ENCODE measurements around the gene CACNA1E.
"Not testable (repeated sequence)": the region's sequence is repeated elsewhere in the genome, so short reads cannot be mapped to it uniquely, and the experiment has no call there.

The CACNA1E gene

GRCh38 chr1:181542406-181542805, 59.1 kb downstream of the CACNA1E start:
- no CpG with 5 or more reads among the region's 4 CpGs for WGBS, 2 donors (ENCODE audit: extremely low coverage in 2 of 2, insufficient read length in 2 of 2, insufficient replicate concordance in 1 of 2)
- H2BK12ac ChIP-seq (ENCODE audit: low read length); H2AK5ac ChIP-seq (ENCODE audit: low read depth, low read length); H2BK120ac ChIP-seq (ENCODE audit: low read depth, low read length); H3K18ac ChIP-seq (ENCODE audit: low read length); H4K91ac ChIP-seq (ENCODE audit: low read depth, low read length, poor library complexity); H3K4me1 ChIP-seq (ENCODE audit: control insufficient read depth in 2 of 2, insufficient read depth in 1 of 2, low read depth in 1 of 2, low read length in 2 of 2); H2AFZ ChIP-seq (ENCODE audit: low read length); H3K79me1 ChIP-seq (ENCODE audit: low read depth, low read length); DNase-seq (ENCODE audit: low spot score); H3K23ac ChIP-seq (ENCODE audit: low read depth, low read length, poor library complexity); H3K4me2 ChIP-seq (ENCODE audit: insufficient read depth, low read length, poor library complexity, severe bottlenecking); H3K27me3 ChIP-seq (ENCODE audit: control insufficient read depth in 3 of 3, insufficient read depth in 3 of 3, low read depth in 1 of 3, low read length in 3 of 3); H3K9ac ChIP-seq (ENCODE audit: low read depth, low read length, poor library complexity); H3K9me3 ChIP-seq (replicated peaks in 1 of 2; ENCODE audit: control insufficient read depth in 2 of 2, insufficient read depth in 1 of 2, low read depth in 1 of 2, low read length in 2 of 2); H3K4ac ChIP-seq (ENCODE audit: low read length); H3K36me3 ChIP-seq (replicated peaks in 1 of 2; ENCODE audit: control insufficient read depth in 2 of 2, insufficient read depth in 2 of 2, low read length in 2 of 2); H4K8ac ChIP-seq (ENCODE audit: low read depth, low read length); H2BK15ac ChIP-seq (ENCODE audit: low read length); H2BK5ac ChIP-seq (ENCODE audit: low read length); H3K14ac ChIP-seq (ENCODE audit: low read length); H3K4me3 ChIP-seq (ENCODE audit: low read length in 2 of 2); H3K27ac ChIP-seq (replicated peaks; ENCODE audit: low read length): not testable (repeated sequence)

GRCh38 chr1:181545395-181545794, 62.1 kb downstream of the CACNA1E start:
- no peak overlapping the region for H3K14ac ChIP-seq (ENCODE audit: low read length)
- no peaks in the 10 kb centered on the region for H3K9me3 ChIP-seq (replicated peaks in 1 of 2; ENCODE audit: control insufficient read depth in 2 of 2, insufficient read depth in 1 of 2, low read depth in 1 of 2, low read length in 2 of 2)
- no peak overlapping the region for H3K9ac ChIP-seq (ENCODE audit: low read depth, low read length, poor library complexity)
- H3K4me2 ChIP-seq (ENCODE audit: insufficient read depth, low read length, poor library complexity, severe bottlenecking) = no peak overlapping the region
- no peak overlapping the region for H3K27ac ChIP-seq (replicated peaks; ENCODE audit: low read length)
- H4K91ac ChIP-seq (ENCODE audit: low read depth, low read length, poor library complexity) = no peak overlapping the region
- no peaks in the 10 kb centered on the region for H3K36me3 ChIP-seq (replicated peaks in 1 of 2; ENCODE audit: control insufficient read depth in 2 of 2, insufficient read depth in 2 of 2, low read length in 2 of 2)
- H4K8ac ChIP-seq (ENCODE audit: low read depth, low read length) = no peak overlapping the region
- no peak overlapping the region for H3K4ac ChIP-seq (ENCODE audit: low read length)
- no peak overlapping the region for H2BK15ac ChIP-seq (ENCODE audit: low read length)
- H2BK120ac ChIP-seq (ENCODE audit: low read depth, low read length) = no peak overlapping the region
- H3K79me1 ChIP-seq (ENCODE audit: low read depth, low read length) = no peaks in the 10 kb centered on the region
- no CpG with 5 or more reads among the region's 4 CpGs for WGBS, 2 donors (ENCODE audit: extremely low coverage in 2 of 2, insufficient read length in 2 of 2, insufficient replicate concordance in 1 of 2)
- H3K27me3 ChIP-seq (ENCODE audit: control insufficient read depth in 3 of 3, insufficient read depth in 3 of 3, low read depth in 1 of 3, low read length in 3 of 3) = no peaks in the 10 kb centered on the region
- no peak overlapping the region for H2AFZ ChIP-seq (ENCODE audit: low read length)
- DNase-seq (ENCODE audit: low spot score) = no peak
- H2BK5ac ChIP-seq (ENCODE audit: low read length) = no peak overlapping the region
- no peak overlapping the region for H3K4me3 ChIP-seq (ENCODE audit: low read length in 2 of 2)
- peak overlapping the region; percentile 15 for H3K18ac ChIP-seq (ENCODE audit: low read length)
- H3K4me1 ChIP-seq (ENCODE audit: control insufficient read depth in 2 of 2, insufficient read depth in 1 of 2, low read depth in 1 of 2, low read length in 2 of 2) = peaks cover 0 to 6% of the 10 kb centered on the region in 2 donors
- H2BK12ac ChIP-seq (ENCODE audit: low read length) = no peak overlapping the region
- H3K23ac ChIP-seq (ENCODE audit: low read depth, low read length, poor library complexity) = no peak overlapping the region
- no peak overlapping the region for H2AK5ac ChIP-seq (ENCODE audit: low read depth, low read length)

- Histone ChIP-seq H2BK120ac (ENCODE audit: low read depth, low read length) (no peak overlapping the region), H3K9ac (ENCODE audit: low read depth, low read length, poor library complexity) (no peak overlapping the region), H3K14ac (ENCODE audit: low read length) (no peak overlapping the region), H3K18ac (ENCODE audit: low read length) (no peak overlapping the region), H3K4me2 (ENCODE audit: insufficient read depth, low read length, poor library complexity, severe bottlenecking) (no peak overlapping the region), H3K79me1 (ENCODE audit: low read depth, low read length) (no peaks in the 10 kb centered on the region), H3K23ac (ENCODE audit: low read depth, low read length, poor library complexity) (no peak overlapping the region), H3K4me1 (ENCODE audit: control insufficient read depth in 2 of 2, insufficient read depth in 1 of 2, low read depth in 1 of 2, low read length in 2 of 2) (peaks cover 0 to 14% of the 10 kb centered on the region in 2 donors), H3K36me3 (replicated peaks in 1 of 2; ENCODE audit: control insufficient read depth in 2 of 2, insufficient read depth in 2 of 2, low read length in 2 of 2) (no peaks in the 10 kb centered on the region), H3K4me3 (ENCODE audit: low read length in 2 of 2) (no peak overlapping the region), H4K91ac (ENCODE audit: low read depth, low read length, poor library complexity) (no peak overlapping the region), H2BK12ac (ENCODE audit: low read length) (no peak overlapping the region), H3K4ac (ENCODE audit: low read length) (no peak overlapping the region), H3K9me3 (replicated peaks in 1 of 2; ENCODE audit: control insufficient read depth in 2 of 2, insufficient read depth in 1 of 2, low read depth in 1 of 2, low read length in 2 of 2) (no peaks in the 10 kb centered on the region), H2BK5ac (ENCODE audit: low read length) (no peak overlapping the region), H2AFZ (ENCODE audit: low read length) (no peak overlapping the region), H2AK5ac (ENCODE audit: low read depth, low read length) (no peak overlapping the region), H3K27me3 (ENCODE audit: control insufficient read depth in 3 of 3, insufficient read depth in 3 of 3, low read depth in 1 of 3, low read length in 3 of 3) (no peaks in the 10 kb centered on the region), H2BK15ac (ENCODE audit: low read length) (no peak overlapping the region), H3K27ac (replicated peaks; ENCODE audit: low read length) (no peak overlapping the region), H4K8ac (ENCODE audit: low read depth, low read length) (no peak overlapping the region)
- no peak for DNase-seq (ENCODE audit: low spot score)
- WGBS, 2 donors (ENCODE audit: extremely low coverage in 2 of 2, insufficient read length in 2 of 2, insufficient replicate concordance in 1 of 2) = no CpG with 5 or more reads among the region's 2 CpGs
These were observed 65.2 kb downstream of the CACNA1E start for GRCh38 chr1:181548497-181548896.

- Histone ChIP-seq H3K4me3 (ENCODE audit: low read length in 2 of 2) (no peak overlapping the region), H3K27ac (replicated peaks; ENCODE audit: low read length) (peak overlapping the region; percentile 30), H3K14ac (ENCODE audit: low read length) (no peak overlapping the region), H3K4ac (ENCODE audit: low read length) (no peak overlapping the region), H4K91ac (ENCODE audit: low read depth, low read length, poor library complexity) (no peak overlapping the region), H2BK5ac (ENCODE audit: low read length) (no peak overlapping the region), H3K23ac (ENCODE audit: low read depth, low read length, poor library complexity) (no peak overlapping the region), H2AK5ac (ENCODE audit: low read depth, low read length) (no peak overlapping the region), H3K4me2 (ENCODE audit: insufficient read depth, low read length, poor library complexity, severe bottlenecking) (no peak overlapping the region), H2BK120ac (ENCODE audit: low read depth, low read length) (no peak overlapping the region), H3K27me3 (ENCODE audit: control insufficient read depth in 3 of 3, insufficient read depth in 3 of 3, low read depth in 1 of 3, low read length in 3 of 3) (no peaks in the 10 kb centered on the region), H3K4me1 (ENCODE audit: control insufficient read depth in 2 of 2, insufficient read depth in 1 of 2, low read depth in 1 of 2, low read length in 2 of 2) (peaks cover 0 to 11% of the 10 kb centered on the region in 2 donors), H3K79me1 (ENCODE audit: low read depth, low read length) (no peaks in the 10 kb centered on the region), H3K18ac (ENCODE audit: low read length) (no peak overlapping the region), H3K9me3 (replicated peaks in 1 of 2; ENCODE audit: control insufficient read depth in 2 of 2, insufficient read depth in 1 of 2, low read depth in 1 of 2, low read length in 2 of 2) (no peaks in the 10 kb centered on the region), H2BK15ac (ENCODE audit: low read length) (no peak overlapping the region), H3K36me3 (replicated peaks in 1 of 2; ENCODE audit: control insufficient read depth in 2 of 2, insufficient read depth in 2 of 2, low read length in 2 of 2) (no peaks in the 10 kb centered on the region), H2BK12ac (ENCODE audit: low read length) (no peak overlapping the region), H4K8ac (ENCODE audit: low read depth, low read length) (no peak overlapping the region), H2AFZ (ENCODE audit: low read length) (no peak overlapping the region), H3K9ac (ENCODE audit: low read depth, low read length, poor library complexity) (no peak overlapping the region)
- no CpG with 5 or more reads among the region's 6 CpGs for WGBS, 2 donors (ENCODE audit: extremely low coverage in 2 of 2, insufficient read length in 2 of 2, insufficient replicate concordance in 1 of 2)
- DNase-seq (ENCODE audit: low spot score) = peak; percentile 53
These were observed 67.9 kb downstream of the CACNA1E start for GRCh38 chr1:181551249-181551648.

Data from neuronal stem cell (in vitro differentiated cells).